ENCODE measurements around the gene S100A4.
A peak's percentile ranks its signal among the peaks of the same experiment; 100 is the strongest.
"Not testable (repeated sequence)": the region's sequence is repeated elsewhere in the genome, so short reads cannot be mapped to it uniquely, and the experiment has no call there.

The S100A4 gene

DNA sequence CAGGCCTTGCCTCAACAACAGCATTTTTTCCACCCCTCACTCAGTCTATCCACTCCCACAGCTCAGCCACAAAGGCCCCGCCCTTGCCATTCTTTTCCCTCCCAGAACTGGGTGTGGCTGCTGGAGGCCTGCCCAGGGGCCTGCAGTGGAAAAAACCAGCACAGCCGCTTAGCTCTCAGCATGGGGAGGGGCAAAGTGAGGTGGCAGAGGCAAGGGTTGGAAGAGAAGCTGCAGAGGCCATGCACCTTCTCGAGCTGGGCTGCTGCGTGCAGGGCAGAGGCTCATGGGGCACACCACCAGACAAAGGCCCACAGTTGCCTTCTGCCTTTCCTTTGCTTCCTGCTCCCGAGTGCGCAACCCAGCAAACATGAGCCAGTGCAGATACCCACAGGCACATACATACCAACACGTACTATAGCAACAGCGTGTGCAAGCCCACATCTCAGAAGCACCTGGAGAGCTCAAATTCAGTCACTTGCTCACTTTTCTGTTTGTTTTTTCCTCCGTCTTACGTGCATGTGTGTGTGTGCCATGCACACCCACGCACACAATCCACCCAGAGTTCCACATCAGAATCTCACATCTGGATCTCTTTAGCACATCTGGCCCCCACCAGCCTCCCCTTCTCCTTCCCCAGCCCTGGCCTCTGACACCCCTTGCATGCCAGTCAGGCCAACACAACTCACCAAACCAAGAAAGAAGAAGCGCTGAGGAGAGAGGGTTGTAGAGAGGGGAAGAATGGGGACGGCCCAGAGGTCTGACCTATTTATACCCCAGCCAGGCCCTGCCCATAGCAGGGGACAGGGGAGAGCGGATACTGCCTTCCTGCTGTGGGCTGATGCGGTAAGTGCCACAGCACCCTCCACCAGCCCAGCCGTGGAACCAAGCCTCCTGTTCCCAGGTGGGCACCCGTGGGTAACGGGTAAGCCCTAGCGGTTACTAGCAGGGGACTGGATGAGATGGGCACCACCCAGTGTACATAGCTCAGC is at the start of gene S100A4:
TSS of gene S100A4 (minus strand) at position 740 of the 989 bp plus-strand sequence. CDS start 1,012 bp downstream, outside the sequence.
- DNase-seq (ENCODE audit: low read depth): peak; percentile 92

DNA sequence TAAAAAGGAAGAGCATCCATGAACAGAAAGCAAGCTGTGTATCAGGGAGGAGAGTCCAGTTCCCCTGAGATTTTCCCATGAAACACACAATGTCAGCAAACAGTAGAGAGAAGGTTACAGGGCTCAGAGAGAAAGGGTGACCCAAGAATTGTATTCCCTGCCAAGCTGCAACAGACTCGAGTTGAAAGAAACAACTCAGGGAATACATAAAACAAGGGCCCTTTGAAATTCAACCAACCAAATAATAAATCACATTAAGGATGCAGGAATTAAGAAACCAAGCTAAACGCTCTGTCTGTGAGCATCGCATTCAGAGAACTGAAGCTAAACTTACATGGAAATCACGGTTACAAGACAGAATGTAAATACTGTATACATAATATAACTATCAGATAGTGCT is 47.1 kb upstream of the S100A4 start:
- DNase-seq (ENCODE audit: low read depth): no peak

DNA sequence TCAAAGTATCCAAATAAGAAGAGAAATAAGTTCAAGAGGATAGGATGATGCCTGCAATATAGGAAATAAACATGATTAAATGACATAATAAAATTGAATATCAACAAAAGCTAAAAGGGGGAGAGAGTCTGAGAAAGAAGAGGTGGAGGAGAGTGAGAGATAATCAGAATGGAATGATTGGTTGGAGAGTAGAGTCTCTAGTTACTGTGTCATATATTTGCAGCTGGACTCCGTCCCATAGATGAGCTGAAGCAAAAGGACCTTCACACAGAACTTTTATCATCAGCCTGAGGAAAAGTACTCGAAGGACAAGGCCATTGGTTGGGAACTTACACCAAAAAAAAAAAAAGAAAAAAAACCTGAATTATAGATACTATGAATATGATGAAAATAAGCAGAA is 42.9 kb upstream of the S100A4 start:
- DNase-seq (ENCODE audit: low read depth): no peak

DNA sequence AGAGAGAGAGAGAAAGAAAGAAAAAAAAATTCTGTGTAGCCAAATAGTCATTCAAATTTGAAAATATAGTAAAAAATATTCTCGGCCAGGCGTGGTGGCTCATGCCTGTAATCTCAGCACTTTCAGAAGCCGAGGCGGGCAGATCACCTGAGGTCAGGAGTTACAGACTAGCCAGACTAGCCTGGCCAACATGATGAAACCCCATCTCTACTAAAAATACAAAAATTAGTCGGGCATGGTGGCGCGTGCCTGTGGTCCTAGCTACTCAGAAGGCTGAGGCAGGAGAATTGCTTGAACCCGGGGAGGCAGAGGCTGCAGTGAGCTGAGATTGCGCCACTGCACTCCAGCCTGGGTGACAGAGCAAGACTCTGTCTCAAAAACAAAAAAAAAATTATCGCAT is 42.4 kb upstream of the S100A4 start:
- DNase-seq (ENCODE audit: low read depth): not testable (repeated sequence)

DNA sequence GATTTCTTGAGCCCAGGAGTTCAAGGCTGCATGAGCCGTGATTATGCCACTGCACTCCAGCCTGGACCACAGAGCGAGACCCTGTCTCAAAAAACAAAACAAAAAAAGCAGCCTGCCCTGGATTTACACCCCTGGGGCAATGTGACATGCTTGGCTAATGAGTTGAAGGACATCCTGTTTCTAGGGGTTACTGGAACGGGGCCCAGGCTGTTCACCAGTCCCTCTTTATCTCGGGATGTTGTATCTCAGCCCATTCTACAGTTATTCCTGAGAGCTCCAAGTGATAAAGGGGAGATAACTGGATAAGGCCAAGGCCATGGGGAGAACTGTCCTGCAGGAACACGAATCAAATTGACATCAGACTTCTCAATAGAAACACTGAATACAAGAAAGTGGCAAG is 41.7 kb upstream of the S100A4 start:
- no peak for DNase-seq (ENCODE audit: low read depth)

DNA sequence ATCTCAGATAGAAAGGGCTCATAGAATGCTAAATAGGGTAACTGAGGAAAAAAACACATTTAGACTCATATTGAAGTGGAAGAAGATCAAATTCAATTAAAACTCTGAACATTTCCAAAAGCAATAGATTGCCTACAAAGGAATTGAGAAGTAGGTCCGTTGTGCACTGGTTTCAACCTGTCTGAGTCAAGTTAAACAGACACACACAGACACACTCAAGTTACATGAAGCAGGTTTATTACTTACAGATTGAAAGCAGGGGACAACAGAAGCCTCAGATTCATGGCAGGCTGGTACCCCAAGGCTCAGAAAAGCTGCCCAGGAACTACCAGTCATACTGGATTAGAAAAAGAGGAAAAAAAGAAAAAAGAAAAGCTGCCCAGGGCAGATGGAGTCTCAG is 40.7 kb upstream of the S100A4 start:
- DNase-seq (ENCODE audit: low read depth): no peak

DNA sequence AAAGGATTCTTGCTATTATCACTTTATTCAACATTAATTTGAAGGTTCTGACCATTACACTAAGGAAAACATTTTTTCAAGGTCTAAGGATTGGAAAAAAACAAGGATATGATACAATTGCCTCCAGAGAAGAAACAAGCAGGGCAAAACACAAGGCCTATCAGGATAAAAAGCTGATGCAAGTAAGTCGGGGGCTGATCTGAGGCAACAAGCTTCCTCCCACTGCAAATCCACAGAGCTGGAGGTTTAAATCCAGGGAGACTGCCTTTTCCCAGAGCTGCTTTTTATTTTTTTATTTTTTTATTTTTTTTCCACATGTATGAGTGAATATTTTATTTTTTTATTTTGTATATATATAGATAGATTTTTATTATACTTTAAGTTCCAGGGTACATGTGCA is 39.4 kb upstream of the S100A4 start:
- no peak for DNase-seq (ENCODE audit: low read depth)

DNA sequence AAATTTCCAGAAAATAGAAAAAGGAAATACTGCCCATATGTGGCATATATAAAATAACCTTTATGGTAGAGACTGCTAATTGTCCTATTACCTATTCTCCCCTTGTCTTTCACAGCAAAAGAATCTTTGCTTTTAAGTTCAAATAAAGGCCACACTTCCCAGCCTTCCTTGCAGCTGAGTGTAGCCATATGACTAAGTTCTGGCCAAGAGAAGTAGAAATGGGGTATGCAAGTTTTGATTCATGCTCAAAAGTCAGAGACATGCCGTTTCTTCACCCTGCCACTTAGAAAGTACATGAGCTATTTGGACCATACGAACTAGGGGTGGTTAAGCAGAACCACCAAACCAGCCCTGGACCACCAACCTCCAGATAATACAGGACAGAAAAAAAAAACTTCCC is 38.4 kb upstream of the S100A4 start:
- DNase-seq (ENCODE audit: low read depth): no peak

DNA sequence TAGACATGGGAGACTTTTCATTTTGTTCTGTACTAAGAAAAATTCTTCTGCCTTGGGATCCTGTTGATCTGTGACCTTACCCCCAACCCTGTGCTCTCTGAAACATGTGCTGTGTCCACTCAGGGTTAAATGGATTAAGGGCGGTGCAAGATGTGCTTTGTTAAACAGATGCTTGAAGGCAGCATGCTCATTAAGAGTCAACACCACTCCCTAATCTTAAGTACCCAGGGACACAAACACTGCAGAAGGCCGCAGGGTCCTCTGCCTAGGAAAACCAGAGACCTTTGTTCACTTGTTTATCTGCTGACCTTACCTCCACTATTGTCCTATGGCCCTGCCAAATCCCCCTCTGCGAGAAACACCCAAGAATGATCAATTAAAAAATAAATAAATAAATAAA is 37.9 kb upstream of the S100A4 start:
- DNase-seq (ENCODE audit: low read depth): not testable (repeated sequence)

DNA sequence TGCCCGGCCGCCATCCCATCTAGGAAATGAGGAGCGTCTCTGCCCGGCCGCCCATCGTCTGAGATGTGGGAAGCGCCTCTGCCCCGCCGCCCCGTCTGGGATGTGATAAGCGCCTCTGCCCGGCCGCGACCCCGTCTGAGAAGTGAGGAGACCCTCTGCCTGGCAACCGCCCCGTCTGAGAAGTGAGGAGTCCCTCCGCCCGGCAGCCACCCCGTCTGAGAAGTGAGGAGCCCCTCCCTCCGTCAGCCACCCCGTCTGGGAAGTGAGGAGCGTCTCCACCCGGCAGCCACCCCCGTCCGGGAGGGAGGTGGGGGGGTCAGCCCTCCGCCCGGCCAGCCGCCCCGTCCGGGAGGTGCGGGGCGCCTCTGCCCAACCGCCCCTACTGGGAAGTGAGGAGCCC is 37.2 kb upstream of the S100A4 start:
- DNase-seq (ENCODE audit: low read depth): not testable (repeated sequence)

DNA sequence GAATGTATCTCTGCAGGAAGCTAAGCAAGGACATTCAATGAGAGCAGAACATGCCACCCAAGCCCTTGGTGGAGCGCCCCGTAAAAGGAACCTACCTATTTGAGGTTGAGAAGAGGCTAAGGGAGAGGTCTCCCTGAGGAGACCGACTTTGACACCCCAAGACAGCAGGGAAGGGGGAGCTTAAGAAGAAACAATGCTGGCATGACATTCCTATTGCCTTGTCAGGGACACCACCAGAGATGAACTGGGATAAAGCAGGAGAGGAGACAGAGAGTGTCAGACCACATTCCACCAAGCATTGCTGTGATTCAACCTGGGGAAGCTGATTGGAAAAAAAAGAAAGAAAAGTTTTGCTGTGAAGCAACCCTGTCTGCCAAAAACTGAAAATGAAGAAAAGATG is 33.3 kb upstream of the S100A4 start:
- no peak for DNase-seq (ENCODE audit: low read depth)

DNA sequence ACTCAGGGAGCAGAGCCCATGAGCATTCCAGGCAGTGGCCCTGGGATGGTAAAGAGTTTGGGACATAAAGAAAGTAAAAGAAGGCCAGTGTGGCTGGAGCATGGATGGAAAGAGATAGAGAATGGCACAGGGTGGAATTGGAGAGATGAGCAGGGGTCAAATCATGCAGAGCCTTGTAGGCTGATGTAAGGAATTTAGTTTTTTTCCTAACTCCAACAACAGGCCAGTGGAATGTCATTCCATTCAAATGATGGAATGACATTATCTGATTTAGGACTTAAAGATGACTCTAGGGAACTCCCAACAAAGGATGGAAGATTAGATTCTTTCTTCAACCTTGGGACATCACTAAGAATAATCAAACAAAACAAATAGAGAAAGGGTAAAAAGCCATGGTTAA is 32.9 kb upstream of the S100A4 start:
- no peak for DNase-seq (ENCODE audit: low read depth)

DNA sequence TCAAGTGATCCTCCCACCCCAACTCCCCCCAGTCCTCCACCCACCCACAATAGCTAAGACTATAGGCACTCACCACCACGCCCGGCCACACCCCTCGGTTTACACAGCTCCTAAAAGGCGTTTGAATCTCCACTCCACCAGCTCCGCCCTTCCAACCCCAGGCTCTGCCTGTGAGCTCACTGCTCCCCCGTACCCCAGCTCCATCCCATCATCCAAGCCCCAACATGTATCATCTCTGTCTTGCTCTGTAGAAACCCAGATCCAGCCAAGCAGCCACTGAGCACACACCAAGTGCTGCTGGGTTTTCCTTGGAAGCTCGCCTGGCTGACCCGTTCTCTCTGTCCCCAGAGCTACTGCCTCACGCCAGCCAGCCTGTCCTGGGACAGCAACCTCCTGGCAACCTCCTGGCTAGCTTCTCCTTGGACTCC is 32.0 kb upstream of the S100A4 start:
- no peak for DNase-seq (ENCODE audit: low read depth)

DNA sequence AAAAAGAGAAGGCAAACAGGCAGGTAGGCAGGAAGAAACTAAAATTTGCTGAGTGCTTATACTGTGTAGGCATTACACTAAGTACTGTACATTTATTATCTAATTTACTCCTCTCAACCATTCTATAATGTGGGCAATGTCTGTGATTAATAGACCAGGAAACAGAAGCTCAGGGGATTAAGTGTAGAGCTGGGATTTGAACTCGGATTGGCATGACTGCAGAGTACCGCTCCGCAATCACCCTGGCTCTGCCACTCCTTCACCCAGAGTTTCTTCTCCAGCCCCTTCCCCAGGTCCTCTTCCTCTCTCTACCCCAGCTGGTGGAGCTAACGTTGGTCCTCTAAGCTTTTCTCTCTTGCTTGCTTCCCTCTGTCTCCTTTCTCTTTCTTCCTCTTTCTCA is 31.5 kb upstream of the S100A4 start:
- no peak for DNase-seq (ENCODE audit: low read depth)

DNA sequence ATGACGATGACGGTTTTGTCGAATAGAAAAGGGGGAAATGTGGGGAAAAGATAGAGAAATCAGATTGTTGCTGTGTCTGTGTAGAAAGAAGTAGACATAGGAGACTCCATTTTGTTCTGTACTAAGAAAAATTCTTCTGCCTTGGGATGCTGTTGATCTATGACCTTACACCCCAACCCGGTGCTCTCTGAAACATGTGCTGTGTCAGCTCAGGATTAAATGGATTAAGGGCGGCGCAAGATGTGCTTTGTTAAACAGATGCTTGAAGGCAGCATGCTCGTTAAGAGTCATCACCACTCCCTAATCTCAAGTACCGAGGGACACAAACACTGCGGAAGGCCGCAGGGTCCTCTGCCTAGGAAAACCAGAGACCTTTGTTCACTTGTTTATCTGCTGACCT is 29.9 kb upstream of the S100A4 start:
- not testable (repeated sequence) for DNase-seq (ENCODE audit: low read depth)

DNA sequence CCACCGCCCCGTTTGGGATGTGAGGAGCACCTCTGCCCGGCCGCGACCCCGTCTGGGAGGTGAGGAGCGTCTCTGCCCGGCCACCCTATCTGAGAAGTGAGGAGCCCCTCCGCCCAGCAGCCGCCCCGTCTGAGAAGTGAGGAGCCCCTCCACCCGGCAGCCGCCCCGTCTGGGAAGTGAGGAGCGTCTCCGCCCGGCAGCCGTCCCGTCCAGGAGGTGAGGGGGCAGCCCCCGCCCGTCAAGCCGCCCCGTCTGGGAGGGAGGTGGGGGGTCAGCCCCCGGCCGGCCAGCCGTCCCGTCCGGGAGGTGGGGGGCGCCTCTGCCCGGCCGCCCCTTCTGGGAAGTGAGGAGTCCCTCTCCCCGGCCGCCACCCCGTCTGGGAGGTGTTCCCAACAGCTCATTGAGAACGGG is 29.5 kb upstream of the S100A4 start:
- not testable (repeated sequence) for DNase-seq (ENCODE audit: low read depth)

DNA sequence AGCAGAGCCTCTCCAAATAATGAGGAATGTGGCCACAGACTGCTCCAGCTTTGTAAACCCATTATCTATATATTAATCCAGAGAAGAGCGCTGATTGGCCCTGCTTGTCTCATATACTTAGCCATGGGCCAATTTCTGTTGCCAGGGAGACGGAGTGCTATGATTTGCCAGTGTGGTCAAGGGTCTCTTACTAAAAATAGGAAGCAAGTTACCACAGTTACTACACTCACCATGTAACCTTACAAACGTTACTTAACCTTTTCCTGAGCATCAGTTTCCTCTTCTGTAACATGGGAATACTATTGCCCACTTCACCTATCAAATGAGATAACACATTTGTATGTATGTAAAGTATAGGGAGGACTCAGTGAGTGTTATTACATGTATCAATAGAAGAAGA is 27.7 kb upstream of the S100A4 start:
- DNase-seq (ENCODE audit: low read depth): no peak

DNA sequence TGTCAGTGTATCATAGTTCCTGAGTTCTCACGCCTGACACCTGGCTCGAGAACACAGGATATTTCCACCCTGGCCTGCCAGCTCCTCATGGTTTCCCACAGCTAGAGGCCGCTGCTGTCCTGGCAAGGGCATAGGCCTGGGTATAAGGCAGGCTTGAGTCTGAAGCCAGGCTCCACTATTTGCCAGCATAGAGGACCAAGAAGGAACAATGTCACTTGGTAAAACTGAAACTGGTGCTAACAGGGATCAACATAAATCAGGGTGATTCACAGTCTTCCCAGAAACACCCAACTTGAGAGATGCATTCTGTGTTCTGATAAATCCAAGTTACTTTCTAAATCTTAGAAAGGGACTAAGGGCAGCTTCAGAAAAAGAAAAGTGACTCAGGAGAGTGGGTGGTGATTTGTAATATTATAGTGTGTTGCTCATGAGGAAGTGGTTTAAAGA is 27.0 kb upstream of the S100A4 start:
- peak; percentile 70 for DNase-seq (ENCODE audit: low read depth)

DNA sequence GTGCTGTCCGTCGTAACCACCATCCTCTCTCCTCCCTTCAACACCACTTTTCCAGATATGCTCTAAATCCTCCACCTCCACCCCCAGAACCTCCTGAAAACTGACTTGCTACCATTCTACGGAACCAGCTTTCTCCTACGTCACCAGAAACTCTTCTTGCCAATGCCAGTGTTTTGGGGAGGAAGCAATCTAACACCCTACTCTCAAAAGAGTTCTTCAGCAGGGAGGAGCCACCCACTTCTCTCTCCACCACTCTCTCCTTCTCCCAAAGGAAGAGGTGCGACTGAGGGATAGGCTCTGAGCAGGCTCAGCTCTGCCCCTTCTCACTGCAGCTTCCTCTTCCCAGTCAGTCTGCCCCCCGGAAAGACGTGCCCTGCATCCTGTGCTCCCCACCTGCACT is 26.1 kb upstream of the S100A4 start:
- DNase-seq (ENCODE audit: low read depth): no peak

DNA sequence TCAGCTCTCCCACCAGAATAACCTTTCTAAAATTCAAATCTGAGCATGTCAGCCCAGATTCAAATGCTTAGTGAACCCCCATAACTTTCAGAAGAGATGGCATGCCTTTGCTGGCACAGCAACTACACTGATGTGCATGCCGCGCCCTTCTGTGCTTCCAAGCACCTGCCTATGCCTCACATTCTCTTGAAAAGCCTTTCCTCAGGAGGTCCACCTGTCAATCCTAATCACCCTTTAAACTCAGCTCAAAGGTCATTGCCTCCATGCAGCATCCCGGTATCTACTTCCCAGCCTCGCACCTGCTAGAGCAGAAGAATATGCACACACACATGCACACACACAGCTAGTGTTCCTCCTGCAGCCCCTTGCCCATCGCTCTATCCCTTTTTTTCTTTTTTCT is 25.3 kb upstream of the S100A4 start:
- no peak for DNase-seq (ENCODE audit: low read depth)

DNA sequence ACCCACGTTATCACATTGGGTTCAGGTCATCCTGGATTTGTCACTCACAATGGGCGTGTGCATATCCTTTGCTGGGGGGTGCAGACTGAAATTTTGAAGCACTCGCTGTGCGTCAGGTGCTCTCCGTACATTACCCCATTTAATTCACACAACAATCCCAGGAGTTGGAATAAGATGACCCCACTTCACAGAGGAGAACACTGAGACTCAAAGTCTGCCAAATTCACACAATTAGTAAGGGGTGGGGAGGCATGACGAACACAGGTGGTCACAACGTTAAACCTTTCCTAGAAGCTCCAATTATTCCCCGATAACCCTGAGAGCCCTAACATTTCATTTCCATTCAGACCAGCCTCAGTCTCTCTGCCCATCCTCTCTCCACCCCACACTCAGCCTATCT is 23.9 kb upstream of the S100A4 start:
- DNase-seq (ENCODE audit: low read depth): no peak

DNA sequence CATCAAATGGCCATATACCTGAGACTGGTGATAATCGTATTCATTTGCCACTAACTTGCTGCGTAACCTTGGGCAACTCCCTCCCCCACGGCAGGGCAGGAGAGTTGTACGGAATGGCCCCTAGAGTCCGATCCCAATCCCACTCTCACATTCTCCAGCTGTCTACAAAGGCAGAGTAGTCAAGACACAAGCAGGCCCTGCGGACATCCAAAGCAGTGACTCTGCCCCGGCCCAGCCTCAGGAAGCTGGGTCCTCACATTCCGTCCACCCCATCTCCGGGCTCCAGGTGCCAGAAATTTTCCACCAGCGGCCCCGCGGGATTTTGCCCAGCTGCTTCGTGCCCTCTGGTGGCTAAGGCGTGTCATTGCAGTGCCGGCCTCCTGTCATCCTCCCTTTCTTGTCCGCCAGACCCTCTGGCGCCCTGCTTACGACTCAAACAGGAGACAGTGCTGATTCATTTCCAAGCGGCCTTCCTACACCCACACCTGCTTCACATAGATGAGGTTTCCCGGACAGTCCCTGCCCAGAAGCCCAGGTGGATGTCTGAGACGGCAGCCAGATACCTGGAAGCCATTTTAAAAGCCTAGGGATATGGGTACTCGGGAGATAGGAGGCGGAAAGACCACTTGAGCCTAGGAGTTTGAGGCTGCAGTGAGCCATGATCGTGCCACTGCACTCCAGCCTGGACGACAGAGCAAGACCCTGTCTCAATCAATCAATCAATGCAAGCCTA is 22.9 kb upstream of the S100A4 start:
- DNase-seq (ENCODE audit: low read depth): peak; percentile 77

All from fibroblast of the conjunctiva (primary cell).